Activated CD4-positive, alpha-beta T cell treated with anti-CD3 and anti-CD28 coated beads for 1 hour (primary cell): Measurements from ENCODE around the gene CDT1.
"Not testable (repeated sequence)": the region's sequence is repeated elsewhere in the genome, so short reads cannot be mapped to it uniquely, and the experiment has no call there.

Source experiments
- DNase-seq: peaks from one replicate; pipeline ENCODE4 v3.0.0-alpha.2; 2020

The CDT1 gene

GRCh38 chr16:88784074-88784855 lies 19.3 kb upstream of the CDT1 start:
- no peak for DNase-seq

- DNase-seq, result no peak
Measured at GRCh38 chr16:88784856-88785105, 18.8 kb upstream of the CDT1 start.

GRCh38 chr16:88785106-88785924 lies 18.3 kb upstream of the CDT1 start, which contains the start of gene PIEZO1:
TSS of gene PIEZO1 (minus strand) at chr16:88785220. CDS start at chr16:88784964, 256 bp downstream.
- DNase-seq, result peak; percentile 79

DNA sequence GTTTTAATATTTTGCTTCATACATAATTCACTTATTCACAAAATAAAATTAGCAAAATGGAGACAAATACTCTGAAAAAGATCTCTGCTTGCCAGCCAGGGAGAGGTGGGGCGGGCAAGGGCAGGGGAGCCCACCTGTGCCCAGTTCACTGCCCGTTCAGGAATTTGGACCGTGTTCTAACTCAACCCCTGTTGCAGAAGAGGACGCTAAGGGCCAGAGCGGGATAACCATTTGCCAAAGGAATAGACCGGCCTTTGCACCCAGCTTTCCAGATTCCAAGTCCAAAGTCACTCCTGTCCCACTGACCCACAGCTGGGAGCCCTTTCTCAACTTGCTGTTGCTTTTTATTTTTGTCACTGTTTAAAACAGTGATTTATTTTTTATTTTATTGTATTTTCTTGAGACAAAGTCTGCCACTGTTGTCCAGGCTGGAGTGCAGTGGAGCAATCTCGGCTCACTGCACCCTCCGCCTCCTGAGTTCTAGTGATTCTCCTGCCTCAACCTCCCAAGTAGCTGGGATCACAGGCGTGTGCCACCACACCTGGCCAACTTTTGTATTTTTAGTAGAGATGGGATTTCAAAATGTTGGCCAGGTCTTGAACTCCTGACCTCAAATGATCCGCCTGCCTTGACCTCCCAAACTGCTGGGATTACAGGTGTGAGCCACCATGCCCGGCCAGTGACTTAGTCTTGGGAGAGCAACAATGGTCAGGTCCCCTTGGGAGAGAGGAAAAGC lies 15.8 kb upstream of the CDT1 start:
- no peak for DNase-seq

DNA sequence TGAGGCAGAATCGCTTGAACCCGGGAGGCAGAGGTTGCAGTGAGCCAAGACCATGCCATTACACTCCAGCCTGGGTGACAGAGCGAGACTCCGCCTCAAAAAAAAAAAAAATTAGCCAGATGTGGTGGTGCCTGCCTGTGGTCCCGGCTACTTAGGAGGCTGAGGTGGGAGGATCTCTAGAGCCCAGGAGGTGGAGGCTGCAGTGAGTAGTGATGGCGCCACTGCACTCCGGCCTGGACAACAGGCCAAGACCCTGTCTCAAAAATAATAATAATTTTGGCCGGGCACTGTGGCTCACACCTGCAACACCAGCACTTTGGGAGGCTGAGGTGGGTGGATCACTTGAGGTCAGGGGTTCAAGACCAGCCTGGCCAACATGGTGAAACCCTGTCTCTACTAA lies 14.8 kb upstream of the CDT1 start:
- DNase-seq, result not testable (repeated sequence)

DNA sequence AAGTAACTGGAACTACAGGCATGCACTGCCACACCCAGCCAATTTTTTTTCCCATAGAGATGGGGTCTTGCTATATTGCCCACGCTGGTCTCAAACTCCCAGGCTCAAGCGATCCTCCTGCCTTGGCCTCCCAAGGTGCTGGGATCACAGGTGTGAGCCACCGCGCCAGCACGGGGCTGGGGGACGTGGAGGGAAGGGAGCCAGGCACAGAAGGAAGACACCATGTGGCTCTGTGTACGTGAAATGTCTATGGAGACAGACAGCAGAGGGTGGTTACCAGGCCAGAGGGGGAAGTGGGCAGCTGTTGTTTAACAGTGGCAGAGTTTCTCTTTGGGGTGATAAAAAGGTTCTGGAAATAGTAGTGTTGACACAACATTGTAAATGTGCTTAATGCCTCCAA lies 14.0 kb upstream of the CDT1 start:
- no peak for DNase-seq

- peak; percentile 39 for DNase-seq
Measured at GRCh38 chr16:88790312-88791211, 13.0 kb upstream of the CDT1 start.

DNA sequence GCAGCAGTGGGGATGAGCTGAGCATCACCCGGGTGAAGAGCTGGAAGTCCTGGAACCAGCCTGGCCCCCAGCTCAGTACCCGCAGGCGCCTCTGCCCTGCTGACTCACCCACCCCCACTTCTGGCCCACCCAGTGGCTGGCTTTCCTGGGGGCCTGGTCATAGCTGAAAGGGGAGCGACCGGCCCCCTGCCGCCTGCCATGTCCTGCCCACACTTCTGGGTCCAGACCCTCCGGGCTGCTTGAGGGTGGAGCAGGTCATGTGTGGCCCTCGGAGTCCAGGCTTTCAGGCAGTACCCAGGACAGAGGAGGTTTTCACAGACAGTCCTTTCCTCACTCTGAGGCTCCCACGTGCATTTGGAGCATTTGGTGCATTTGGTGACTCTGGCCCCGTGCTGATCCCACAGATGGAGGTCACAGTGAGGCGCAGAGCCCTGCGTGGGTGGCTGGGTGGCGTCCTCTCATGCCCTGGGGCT lies 11.5 kb upstream of the CDT1 start:
- DNase-seq, result no peak

DNA sequence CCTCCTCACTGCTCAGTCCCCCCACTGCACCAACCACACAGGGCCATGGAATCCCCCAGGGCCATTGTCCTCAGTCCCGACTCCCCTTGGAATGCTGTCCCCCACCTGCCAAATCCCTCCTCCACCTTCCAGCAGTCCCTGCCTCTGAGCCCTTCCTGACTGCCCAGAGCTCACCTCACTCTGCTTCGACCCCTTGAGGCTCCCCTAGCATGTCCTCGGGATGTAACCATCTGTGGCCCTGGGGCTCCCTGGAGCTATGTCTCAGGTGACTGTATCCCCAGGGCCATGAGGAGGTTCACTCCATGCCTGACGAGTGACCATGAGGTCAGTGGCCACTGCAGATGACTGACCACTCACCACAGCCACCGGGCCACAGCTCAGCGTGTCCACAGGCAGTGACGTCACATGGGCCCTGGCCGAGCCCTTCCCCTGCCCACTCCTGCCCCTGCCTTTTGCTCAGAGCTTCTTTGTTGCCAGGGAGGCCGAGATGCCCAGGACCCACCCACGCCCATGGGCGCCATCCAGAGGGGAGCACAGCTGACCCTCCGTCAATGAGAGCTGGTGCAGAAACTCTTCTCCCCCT lies 10.8 kb upstream of the CDT1 start:
- no peak for DNase-seq

- no peak for DNase-seq
Measured at GRCh38 chr16:88793251-88793954, 10.2 kb upstream of the CDT1 start.

GRCh38 chr16:88796278-88796677 lies 7.3 kb upstream of the CDT1 start:
- no peak for DNase-seq

DNA sequence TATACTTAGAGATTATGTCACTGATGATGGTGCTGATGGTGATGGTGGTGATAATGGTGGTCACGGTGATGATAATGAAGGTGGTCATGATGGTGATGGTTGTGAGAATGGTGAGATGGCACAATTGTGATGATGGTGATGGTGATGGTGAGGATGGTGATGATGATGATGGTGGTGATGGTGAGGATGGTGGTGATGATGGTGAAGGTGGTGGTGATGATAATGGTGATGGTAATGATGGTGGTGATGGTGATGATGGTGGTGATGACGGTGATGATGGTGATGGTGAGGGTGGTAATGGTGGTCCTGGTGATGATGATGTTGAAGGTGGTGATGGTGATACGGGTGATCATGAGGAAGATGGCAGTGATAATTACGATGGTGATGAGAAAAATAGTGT lies 5.5 kb upstream of the CDT1 start:
- DNase-seq, result no peak

GRCh38 chr16:88798772-88799455 lies 4.7 kb upstream of the CDT1 start:
- no peak for DNase-seq

GRCh38 chr16:88799569-88800276 lies 3.9 kb upstream of the CDT1 start:
- DNase-seq, result no peak

- no peak for DNase-seq
Measured at GRCh38 chr16:88800277-88800592, 3.4 kb upstream of the CDT1 start.

GRCh38 chr16:88804173-88804551 lies 573 bp downstream of the CDT1 start:
- DNase-seq, result no peak

DNA sequence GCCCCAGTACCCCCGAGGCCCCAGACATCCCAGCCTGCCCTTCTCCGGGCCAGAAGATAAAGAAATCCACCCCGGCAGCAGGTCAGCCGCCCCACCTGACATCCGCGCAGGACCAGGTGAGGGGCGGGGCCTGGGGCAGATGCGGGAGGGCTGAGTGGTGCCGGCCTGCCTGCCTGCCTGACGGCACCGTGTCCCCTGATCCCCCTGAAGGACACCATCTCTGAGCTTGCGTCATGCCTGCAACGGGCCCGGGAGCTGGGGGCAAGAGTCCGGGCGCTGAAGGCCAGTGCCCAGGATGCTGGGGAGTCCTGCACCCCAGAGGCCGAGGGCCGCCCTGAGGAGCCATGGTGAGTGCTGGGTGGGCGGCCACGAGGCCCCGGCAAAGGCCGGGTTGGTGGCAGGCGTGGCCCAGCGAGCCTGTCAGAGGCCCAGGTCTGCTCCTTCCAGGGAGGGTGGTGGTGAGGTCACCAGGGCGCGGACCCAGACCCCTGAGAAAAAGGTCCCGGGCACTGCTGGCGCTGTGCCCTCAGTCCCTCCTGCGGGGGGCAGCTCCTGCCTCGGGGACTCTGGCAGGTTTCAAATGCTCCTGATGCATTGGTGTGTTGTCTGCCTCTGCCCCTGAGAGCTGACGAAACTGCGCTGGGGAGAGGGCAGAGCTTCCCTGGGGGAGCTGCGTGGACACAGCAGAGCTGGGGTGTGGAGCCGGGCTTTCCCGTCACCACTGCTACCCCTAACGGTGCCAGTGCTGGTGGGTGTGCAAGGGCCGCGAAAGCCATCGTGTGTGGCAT lies 1.2 kb downstream of the CDT1 start:
- DNase-seq, result no peak

- DNase-seq, result no peak
Measured at GRCh38 chr16:88805340-88805715, 1.7 kb downstream of the CDT1 start.

- no peak for DNase-seq
Measured at GRCh38 chr16:88805887-88806393, 2.4 kb downstream of the CDT1 start.
